ENCODE results near the gene SMARCD1. TPM values are rescaled to one million over a fixed set of nuclear protein-coding genes. Genes with fewer than 3 reads are reported as not detected.

Gene SMARCD1
- 10 to 100 TPM; 35.5 to 41.8 TPM for total RNA-seq
- long read RNA-seq, partial matches to known transcripts = 2 of 5 reads
- long read RNA-seq, other reads (novel, unspliced or antisense) = 3 of 5 reads

DNA sequence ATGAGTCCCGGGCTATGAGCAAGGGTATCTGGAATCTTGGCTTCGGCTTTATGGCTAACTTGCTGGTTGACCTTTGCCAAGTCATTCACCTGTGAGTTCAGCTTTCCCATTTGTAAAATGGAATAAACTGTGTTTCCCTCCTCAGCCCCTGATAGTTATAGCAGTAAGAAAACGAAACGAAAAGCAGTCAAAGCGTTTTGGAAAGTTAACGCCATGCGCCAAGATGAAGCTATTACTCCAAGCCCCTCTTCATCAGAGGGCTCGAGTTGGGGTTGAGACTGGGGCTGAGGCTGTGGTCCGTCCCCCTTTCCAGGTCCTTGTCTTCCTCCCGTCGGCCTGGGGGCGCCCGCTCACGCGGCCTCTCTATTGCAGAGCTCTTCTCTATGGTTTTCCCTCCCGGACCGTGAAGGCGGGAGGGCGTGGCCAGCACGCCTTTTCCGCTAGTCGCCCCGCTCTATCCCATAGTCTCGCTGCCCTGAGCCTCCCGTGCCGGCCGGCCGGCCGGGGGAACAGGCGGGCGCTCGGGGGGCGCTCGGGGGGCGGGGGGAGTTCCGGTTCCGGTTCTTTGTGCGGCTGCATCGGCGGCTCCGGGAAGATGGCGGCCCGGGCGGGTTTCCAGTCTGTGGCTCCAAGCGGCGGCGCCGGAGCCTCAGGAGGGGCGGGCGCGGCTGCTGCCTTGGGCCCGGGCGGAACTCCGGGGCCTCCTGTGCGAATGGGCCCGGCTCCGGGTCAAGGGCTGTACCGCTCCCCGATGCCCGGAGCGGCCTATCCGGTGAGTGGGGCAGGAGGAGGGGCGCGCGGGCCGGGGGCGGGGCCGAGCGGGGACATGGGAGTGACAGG lies at the start of gene SMARCD1:
TSS of gene SMARCD1 (plus strand) at position 568 of the 840 bp plus-strand sequence. CDS start at position 596, 28 bp downstream.
- ATAC-seq (peak; percentile 79), DNase-seq (peak; percentile 94)
- intact Hi-C loops (cut with DNase I, micrococcal nuclease) = no loop called here

DNA sequence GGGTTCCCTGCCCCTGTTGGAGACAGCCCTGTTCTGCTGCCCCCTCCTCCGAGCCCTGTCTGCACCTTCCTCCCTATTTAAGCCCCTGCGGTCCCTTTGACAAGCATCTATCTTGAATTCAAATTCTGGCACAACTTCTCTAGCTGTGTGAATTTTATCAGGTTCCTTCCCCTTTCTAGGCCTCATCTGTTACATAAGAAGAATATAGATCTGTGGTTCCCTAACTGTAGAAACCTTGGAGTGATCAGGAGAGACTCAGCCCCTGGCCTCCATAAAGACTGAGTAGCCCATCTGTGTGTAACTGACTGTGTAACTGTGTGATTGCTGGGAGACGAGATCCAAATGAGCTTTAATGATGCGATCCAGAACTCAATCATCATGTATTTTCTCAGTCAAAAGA lies 46.8 kb upstream of the SMARCD1 start:
- intact Hi-C loops (cut with DNase I, micrococcal nuclease) = no loop called here
- no peak for DNase-seq
- no peak for ATAC-seq

DNA sequence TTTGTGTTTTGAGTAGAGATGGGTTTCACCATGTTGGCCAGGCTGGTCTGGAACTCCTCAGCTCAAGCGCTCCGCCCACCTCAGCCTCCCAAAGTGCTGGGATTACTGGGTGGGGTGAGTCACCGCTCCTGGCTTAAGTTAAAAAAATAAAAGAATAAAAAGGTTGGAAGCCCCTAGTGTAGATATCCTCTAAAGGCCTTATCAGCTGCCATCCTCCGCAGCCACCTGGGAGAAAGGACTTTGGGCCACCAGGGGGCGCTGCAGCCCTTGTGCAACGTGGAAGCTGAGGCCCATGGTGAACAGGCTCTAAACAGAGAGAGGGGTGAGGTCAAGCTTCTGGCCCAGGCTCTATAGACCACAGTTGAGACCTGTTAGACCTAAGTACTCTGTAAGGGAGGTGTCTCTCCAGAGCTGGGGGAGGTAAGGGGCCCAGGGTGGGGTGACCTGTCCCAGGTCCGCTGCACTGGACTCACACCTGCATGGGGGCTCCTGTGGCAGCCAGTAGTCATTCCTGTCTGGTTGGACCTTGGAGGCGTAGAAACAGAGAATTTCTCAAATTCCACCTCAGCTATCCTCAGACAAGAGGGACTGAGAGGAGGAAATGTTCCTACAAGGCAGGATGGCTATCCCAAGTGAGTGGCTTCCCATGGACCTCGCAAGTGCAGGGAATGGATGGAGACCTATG lies 45.8 kb upstream of the SMARCD1 start:
- intact Hi-C loops (cut with DNase I, micrococcal nuclease) = no loop called here
- ATAC-seq = peak; percentile 87

DNA sequence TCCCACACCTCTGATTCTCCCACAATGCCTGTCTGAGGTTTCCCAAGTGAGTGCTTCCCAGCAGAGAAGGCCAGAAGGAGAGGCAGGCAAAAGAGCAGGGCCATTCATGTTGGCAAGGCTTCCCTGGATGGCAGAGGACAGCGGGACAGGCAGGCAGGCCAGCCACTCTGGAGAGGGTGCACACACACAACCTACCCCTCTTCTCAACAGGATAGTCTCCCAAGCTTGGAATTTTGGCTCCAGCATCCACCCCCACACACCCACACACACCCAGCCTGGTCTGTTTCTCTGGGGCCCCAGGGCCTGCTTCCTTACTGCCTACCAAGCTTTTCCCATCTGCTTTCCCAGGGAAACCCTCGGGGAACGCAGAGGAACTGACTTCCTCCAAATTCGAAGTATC lies 44.5 kb upstream of the SMARCD1 start:
- intact Hi-C loops (cut with DNase I, micrococcal nuclease) = no loop called here
- ATAC-seq (no peak), DNase-seq (no peak)

More for the DNA sequence above, 45.8 kb upstream of the SMARCD1 start:
- peak; percentile 68 to 90 for DNase-seq

DNA sequence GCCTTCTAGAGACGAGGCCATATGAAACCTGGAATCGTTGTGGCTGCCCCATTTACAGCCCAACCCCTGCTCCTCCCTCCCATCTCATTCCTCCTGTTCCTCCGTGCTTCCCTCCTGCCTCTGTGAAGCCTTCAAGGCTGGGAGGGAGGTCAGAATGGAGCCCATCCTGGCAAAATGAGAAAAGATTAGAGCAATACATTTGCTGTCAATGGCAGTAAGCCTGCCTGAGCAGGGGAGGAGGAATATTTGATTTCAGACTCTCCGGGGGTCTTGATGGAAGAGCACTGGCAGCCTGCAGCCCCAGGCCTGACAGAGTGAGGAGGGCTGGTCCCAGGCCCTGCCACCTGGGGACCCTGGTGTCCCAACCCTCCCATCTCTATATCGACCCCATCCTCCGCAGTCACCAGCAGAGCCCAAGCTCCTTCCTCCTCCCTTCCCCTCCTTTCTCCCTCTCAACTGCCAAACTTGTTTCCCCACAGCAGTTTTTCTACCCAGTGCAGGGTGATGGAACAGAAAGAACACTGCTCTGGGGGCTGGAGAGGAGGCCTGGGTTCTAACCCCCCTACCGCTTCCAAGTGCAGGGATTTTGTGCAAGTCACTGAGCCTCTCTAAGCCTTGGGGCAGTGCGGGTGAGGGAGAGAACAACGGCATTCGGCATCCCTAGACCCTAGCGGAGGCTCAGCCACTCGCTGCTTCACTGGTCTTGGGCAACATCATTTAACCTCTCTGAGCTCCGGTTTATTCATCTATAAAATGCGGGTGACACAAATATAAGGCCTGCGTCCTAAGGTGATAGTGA lies 43.9 kb upstream of the SMARCD1 start:
- DNase-seq = no peak
- intact Hi-C loops (cut with DNase I, micrococcal nuclease) = no loop called here
- ATAC-seq = no peak

DNA sequence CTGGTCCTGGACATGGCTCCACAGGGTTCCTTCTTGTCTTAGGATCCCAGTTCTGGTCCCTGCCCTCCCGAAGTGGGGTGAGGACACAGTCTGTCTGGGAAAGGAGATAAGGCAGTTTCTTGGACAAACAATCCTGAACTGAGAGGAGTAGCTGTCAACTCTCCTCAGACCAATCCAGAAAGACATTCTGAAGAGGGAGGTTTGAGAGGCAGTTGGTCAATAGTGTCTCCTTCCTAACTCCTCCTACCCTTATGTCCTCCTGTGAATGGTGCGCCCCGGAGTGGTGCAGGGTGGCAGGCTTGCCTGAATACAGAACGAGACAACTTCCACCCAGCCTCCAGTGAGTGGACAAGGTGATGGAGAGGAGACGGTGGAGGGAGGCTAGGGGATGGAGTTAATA lies 43.2 kb upstream of the SMARCD1 start:
- intact Hi-C loops (cut with DNase I, micrococcal nuclease) = no loop called here
- ATAC-seq (no peak), DNase-seq (no peak)

DNA sequence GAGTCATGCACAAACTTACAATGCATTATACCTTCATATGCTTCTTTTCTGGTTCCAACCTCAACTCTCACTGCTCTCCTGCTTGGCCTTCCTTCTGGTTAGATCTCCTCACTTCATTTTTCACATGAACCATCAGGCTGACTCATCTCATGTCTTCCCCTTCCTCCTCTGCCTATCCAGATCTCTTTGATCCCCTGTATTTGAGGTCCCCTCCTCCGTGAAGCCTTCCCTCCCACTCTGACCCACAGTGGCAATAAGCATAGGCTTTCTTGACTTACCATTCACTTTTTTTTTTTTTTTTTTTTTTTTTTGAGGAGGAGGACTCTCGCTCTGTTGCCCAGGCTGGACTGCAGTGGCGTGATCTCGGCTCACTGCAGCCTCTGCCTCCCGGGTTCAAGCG lies 42.4 kb upstream of the SMARCD1 start:
- DNase-seq = no peak
- no peak for ATAC-seq
- intact Hi-C loops (cut with DNase I, micrococcal nuclease) = no loop called here

DNA sequence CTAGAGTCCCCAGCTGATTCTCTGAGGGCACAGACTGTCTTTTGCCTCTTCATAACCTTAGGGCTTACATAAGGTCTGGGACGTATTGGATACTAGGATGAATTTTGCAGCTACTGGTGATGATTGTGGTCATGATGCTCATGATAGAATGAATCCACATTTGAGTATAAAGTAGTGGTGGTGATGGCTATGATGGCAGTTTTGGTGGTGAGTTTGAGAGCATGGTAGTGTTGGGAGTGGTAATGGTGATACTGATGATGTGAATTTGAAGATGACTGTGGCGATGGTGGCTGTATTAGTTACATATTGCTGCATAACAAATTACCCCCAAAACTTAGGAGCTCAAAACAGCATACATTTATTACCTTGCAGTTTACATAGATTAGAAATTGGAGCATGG lies 41.8 kb upstream of the SMARCD1 start:
- intact Hi-C loops (cut with DNase I, micrococcal nuclease) = no loop called here
- DNase-seq = no peak
- no peak for ATAC-seq

DNA sequence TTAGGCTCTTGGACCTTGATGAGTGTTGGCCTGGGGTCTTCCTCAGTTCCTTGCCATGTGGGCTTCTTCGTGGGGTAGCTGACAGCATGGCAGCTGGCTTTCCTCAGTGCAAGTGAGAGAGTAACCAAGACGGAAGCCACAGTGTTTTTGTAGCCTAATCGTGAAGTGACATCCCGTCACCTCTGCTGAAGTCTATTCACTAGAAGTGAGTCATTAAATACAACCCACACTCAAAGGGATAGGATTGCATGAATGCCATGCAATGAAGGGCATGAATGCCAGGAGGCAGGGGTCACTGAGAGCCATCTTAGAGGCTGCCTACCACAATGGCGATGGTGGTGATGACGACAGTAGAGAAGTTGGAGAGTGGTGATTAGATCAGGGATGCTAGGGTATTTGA lies 41.3 kb upstream of the SMARCD1 start:
- no peak for DNase-seq
- no peak for ATAC-seq
- intact Hi-C loops (cut with DNase I, micrococcal nuclease) = no loop called here

DNA sequence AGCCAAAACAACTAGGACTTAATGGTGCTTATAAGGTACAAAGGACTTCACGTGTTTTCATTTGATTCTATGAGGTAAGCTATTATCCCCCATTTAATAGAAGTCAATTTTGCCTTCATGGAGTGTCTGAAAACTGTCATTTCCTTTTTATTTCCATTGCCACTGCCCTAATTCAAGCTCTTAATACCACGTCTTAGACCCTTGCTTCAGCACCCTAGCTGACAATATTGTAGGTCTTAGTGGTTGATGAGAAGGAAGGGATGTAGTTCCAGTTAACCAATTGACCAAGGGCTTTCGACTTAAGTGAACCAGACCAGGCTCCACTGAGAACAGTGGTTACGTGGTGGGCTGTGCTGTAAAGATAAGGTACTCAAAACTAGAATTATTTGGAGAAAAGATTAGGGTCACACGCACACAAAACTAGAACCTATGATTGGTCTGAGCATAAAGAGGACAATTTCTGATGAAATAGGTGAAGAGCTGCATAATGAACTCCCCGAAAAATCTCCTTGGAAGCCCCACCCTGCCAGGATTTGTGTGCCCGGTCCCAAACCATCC lies 37.4 kb upstream of the SMARCD1 start:
- intact Hi-C loops (cut with DNase I, micrococcal nuclease) = no loop called here
- ATAC-seq = no peak

DNA sequence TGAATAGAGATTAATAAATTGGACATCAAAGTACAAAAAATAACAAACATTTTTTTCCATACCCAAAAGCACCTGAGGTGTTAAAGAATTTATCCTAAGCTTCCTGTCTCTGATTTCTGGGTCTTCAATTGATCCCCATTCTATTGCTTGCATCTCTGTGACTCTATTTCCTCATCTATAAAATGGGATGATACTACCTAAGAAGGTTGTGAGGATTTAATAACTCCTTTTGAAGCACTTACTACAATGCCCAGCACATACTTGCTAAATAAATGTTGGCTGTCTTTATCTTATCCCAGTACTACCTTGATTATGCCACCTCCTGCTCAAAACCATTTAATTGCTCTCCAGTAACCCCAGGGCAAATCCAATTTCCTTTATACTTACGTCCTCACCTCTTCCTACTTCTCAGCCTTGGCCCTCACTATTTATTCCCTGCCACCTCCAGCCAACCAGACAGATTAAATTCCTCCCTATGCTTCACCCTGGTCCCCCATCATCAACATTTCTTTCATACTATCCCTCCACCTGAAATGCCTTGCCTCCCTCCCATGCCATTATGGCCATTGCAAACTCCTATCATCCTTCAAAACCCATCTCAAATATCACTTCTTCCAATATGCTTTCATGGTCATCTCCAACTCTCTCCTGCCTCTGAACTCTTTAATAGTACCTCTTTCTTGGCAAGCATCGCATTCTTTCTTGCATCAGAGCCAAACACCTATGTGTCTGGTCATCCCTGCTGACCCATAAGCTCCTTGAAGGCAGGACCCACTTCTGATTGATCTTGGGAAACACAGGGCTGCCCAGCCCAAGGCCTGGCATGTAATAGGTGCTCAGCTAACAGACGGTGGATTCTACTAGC lies 35.7 kb upstream of the SMARCD1 start:
- intact Hi-C loops (cut with DNase I, micrococcal nuclease) = loop anchor here (5.0 to 10.0 kb wide), 2 partner anchors 77 to 85 kb away; partner anchors contain the start of genes AQP5 (in 1 of the 2) and AQP6 (in 1 of the 2)
- DNase-seq = no peak
- no peak for ATAC-seq

More for the DNA sequence above, 37.4 kb upstream of the SMARCD1 start:
- DNase-seq = no peak

DNA sequence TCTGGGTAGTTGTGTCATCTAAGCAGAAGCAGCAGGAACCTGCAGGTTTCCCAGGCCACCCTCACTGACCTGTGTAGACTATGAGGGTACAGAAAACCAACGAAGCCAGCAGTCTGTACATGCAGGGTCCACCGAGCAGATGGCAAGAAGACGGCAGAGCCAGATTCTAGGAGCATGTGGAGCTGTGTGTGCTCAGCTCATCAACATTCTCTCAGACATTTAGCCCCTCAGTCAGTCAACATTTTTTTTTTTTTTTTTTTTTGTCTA lies 35.1 kb upstream of the SMARCD1 start:
- ATAC-seq (no peak), DNase-seq (no peak)
- intact Hi-C loops (cut with DNase I, micrococcal nuclease) = loop anchor here (5.0 to 10.0 kb wide), 2 partner anchors 78 to 85 kb away; partner anchors contain the start of genes AQP5 (in 1 of the 2) and AQP6 (in 1 of the 2)

DNA sequence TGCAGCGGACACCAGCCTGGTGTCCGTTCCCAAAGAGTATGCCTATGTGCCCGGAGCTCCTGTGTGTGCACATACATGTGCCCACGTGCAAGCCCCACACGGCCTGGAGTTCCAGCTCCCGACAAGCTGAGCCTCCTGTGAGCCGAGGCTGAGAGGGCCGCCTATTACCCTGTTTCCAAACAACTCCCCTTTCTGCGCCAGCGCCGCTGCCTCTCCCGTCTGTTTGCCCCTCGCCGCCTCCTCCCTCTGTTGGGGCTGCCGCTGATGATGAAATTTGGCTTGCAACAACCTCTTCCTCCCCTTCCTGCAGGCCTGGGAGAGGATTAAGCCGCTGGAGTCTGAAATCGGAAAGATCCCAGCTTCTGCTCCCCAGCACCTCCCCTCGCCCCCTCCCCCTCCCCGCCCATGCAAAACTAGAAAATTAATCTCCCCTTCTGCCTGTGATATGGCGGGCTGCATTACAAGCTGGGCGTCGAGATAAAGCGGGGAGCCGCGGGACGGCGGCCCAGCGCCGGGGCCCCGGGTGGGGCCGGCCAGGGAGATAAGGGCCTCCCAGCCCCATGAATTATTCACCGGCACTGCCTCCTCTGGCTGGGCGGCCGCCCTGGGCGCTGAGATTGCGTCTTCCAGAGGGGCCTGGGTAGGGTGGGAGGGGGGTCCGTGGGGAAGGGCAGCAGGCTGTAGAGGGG lies 34.6 kb upstream of the SMARCD1 start:
- ATAC-seq = peak; percentile 68
- intact Hi-C loops (cut with DNase I, micrococcal nuclease) = loop anchor here (5.0 to 10.0 kb wide), 2 partner anchors 78 to 86 kb away; partner anchors contain the start of genes AQP5 (in 1 of the 2) and AQP6 (in 1 of the 2)
- peak in 1 of 2 donors; percentile 53 for DNase-seq

DNA sequence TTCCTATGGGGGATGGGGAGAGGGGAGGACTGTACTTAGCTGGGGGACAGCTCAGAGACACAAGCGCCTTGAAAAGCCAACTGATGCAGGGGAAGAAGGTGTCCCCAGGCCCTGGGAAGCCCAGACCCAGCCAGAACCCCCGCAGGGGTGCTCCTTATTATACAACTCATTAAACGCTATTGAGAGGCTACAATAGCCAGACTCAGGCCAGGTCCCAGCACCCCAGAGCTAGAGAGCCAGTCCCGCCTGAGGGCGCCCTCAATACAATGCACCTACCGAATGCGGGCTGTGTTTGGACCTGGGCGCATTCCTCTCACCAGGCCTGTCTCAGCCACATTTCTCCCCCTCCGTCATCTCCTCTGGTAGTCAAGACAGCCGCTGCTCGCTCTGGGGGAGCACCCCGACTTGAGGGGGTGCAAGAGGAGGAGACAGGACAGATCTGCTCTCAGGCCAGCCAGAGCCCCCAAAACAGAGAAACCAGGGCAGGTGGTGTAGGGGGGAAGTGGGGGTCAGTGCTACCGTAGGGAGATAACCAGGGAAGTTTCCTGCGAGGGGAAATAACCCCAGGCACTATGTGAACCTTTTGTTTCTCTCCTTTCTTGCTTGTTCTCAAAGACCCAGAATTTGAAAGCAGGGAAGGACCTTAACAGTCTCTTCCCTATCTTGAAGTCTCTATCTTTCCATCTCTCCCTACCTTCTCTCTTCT lies 33.9 kb upstream of the SMARCD1 start:
- ATAC-seq (no peak), DNase-seq (no peak)
- intact Hi-C loops (cut with DNase I, micrococcal nuclease) = loop anchor here (5.0 to 10.0 kb wide), 2 partner anchors 79 to 86 kb away; partner anchors contain the start of genes AQP5 (in 1 of the 2) and AQP6 (in 1 of the 2)

DNA sequence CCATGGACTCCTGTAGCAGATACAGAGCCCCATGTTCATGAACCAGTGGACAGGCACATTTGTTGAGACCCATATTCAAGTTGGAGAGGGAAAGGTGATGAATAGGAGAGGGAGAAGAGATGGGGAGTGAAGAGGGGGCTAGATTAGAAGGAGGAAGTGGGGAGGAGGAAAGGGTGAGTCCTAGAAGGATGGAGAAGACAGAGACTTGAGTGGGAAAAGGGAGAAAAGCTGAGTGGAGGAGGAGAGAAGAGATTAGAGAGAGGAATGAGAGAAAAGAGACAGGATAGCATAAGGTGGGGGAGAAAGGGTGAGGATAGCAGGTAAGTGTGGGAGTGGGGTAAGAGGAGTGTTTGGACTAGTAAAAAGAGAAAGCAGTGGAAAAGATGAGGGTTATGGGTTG lies 32.6 kb upstream of the SMARCD1 start:
- DNase-seq (no peak), ATAC-seq (no peak)
- intact Hi-C loops (cut with DNase I, micrococcal nuclease) = loop anchor here (5.0 to 10.0 kb wide), 2 partner anchors 80 to 88 kb away; partner anchors contain the start of genes AQP5 (in 1 of the 2) and AQP6 (in 1 of the 2)

DNA sequence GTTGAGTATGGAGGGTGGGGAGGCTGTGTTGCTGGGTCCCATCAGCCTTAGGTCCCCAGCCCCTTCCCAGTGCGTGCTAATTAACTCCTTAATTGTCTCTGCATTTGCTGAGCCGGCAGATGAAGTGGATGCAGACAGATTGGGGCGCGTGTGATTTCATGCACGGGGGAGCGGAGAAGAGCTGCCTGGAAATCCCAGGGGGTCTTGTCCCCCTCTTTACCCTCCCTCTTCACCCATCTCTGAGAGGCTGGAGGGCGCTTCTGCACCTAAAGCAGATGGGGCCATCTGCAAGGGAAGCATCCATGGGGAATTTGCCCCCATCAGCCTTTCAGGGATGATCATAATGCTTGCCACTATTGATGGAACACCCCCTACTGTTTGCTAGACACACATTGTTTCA lies 32.2 kb upstream of the SMARCD1 start:
- intact Hi-C loops (cut with DNase I, micrococcal nuclease) = loop anchor here (5.0 to 10.0 kb wide), 2 partner anchors 81 to 88 kb away; partner anchors contain the start of genes AQP5 (in 1 of the 2) and AQP6 (in 1 of the 2)
- no peak for ATAC-seq
- DNase-seq = no peak
